Gastroesophageal sphincter (tissue), 3 donors: ENCODE data around the gene CD14.

Experiments used
- CTCF ChIP-seq, 4 experiments: fragments of 200-600 bp in 2 of 4; fragments of 450-650 bp in 2 of 4; sonication (generic) in 1 of 4; IDR thresholded peaks; one replicate each; pipeline ENCODE4 v1.5.1; 2017 to 2019; ENCODE audit warnings: antibody characterized with exemption in 4 of 4, mild to moderate bottlenecking in 2 of 4, moderate library complexity in 2 of 4
- POLR2A ChIP-seq, 2 donors: fragments of 450-650 bp; IDR thresholded peaks; one replicate each; pipeline ENCODE4 v1.6.1; 2017; ENCODE audit warnings: antibody characterized with exemption in 2 of 2, mild to moderate bottlenecking in 2 of 2, moderate library complexity in 1 of 2
- POLR2AphosphoS5 ChIP-seq: sonication (generic); formaldehyde crosslinking; IDR thresholded peaks from one replicate; pipeline ENCODE4 v1.6.1; 2017; ENCODE audit warnings: antibody characterized with exemption

DNA sequence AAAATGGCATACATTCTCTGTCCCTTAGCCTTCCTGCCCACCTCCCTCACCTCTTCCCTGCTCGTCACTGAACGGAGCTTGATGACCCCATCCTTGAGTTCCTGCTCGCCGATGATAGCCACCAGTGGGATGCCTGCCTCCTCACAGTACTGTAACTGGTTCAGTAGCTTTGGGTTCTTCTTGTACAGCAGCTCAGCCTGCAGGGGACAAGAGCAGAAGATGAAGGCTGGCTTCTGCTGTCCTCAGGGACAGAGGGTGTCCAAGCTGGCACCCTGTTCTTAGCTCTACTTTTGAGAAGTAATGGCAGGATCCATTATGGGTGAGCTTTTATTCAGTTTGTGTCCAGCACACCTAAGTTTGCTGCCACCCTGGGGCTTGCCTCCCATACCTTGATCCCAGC is 41.7 kb upstream of the CD14 start:
- TF ChIP-seq POLR2A (IDR thresholded peaks at IDR 0.05) (no peak), CTCF (IDR thresholded peaks at IDR 0.05) (no peak), POLR2AphosphoS5 (no peak)
